ENCODE data around the gene GRID1. TPM values are rescaled to one million over a fixed set of nuclear protein-coding genes. Genes with fewer than 3 reads are reported as not detected.

GRID1 gene
- total RNA-seq, 3 donors from 2014 or later, result 0.61 to 1.9 (median 0.87) TPM

- Histone ChIP-seq H3K9me3 (no peaks in the 10 kb centered on the region), H3K36me3 (ENCODE audit: low read depth) (no peaks in the 10 kb centered on the region), H3K4me3 (no peak overlapping the region), H3K4me1 (ENCODE audit: low read depth) (no peaks in the 10 kb centered on the region)
- no peak for ATAC-seq
- DNase-seq, result no peak
- intact Hi-C loops (cut with DNase I, micrococcal nuclease), result no loop called here
- TF ChIP-seq CTCF (IDR thresholded peaks at IDR 0.05), result no peak
These were observed 77.7 kb downstream of the GRID1 start for GRCh38 chr10:86288695-86289576.

GRCh38 chr10:86287966-86288579, 78.5 kb downstream of the GRID1 start:
- intact Hi-C loops (cut with DNase I, micrococcal nuclease), result no loop called here
- DNase-seq (no peak), ATAC-seq (no peak)
- Histone ChIP-seq H3K4me1 (ENCODE audit: low read depth) (no peaks in the 10 kb centered on the region), H3K9me3 (no peaks in the 10 kb centered on the region), H3K4me3 (no peak overlapping the region), H3K36me3 (ENCODE audit: low read depth) (no peaks in the 10 kb centered on the region)
- no peak for TF ChIP-seq CTCF (IDR thresholded peaks at IDR 0.05)

GRCh38 chr10:86287110-86287793, 79.3 kb downstream of the GRID1 start:
- H3K36me3 ChIP-seq (ENCODE audit: low read depth), result no peaks in the 10 kb centered on the region
- no peak overlapping the region for H3K4me3 ChIP-seq
- intact Hi-C loops (cut with DNase I, micrococcal nuclease), result no loop called here
- no peaks in the 10 kb centered on the region for H3K9me3 ChIP-seq
- no peaks in the 10 kb centered on the region for H3K4me1 ChIP-seq (ENCODE audit: low read depth)
- no peak for TF ChIP-seq CTCF (IDR thresholded peaks at IDR 0.05)
- no peak for ATAC-seq
- no peak for DNase-seq

GRCh38 chr10:86286236-86287109, 80.1 kb downstream of the GRID1 start:
- H3K36me3 ChIP-seq (ENCODE audit: low read depth), result no peaks in the 10 kb centered on the region
- intact Hi-C loops (cut with DNase I, micrococcal nuclease), result no loop called here
- DNase-seq, result no peak

More at GRCh38 chr10:86286236-86287109, 80.1 kb downstream of the GRID1 start:
- no peak overlapping the region for H3K4me3 ChIP-seq
- no peaks in the 10 kb centered on the region for H3K4me1 ChIP-seq (ENCODE audit: low read depth)
- no peak for ATAC-seq
- no peak for TF ChIP-seq CTCF (IDR thresholded peaks at IDR 0.05)
- H3K9me3 ChIP-seq, result no peaks in the 10 kb centered on the region
